Fibroblast of lung (primary cell): Measurements from ENCODE around the gene SNX5. TPM values are rescaled to one million over a fixed set of nuclear protein-coding genes. Genes with fewer than 3 reads are reported as not detected.

Source experiments
- DNase-seq, 2 donors: peaks; one replicate each; pipeline versions ENCODE4 v3.0.0 to v3.0.0-alpha.2; 2010; ENCODE audit warnings: low read depth in 2 of 2
- H2AFZ ChIP-seq: 2 replicates; pipeline ENCODE4 v1.5.1; 2012; ENCODE audit warnings: low read length, control low read depth, inconsistent platforms
- H3K27ac ChIP-seq: 2 replicates; pipeline ENCODE4 v1.5.1; 2011; ENCODE audit warnings: low read length, control low read depth; ENCODE audit not compliant: insufficient read depth
- H3K27me3 ChIP-seq: 2 replicates; pipeline ENCODE4 v1.5.1; 2011; ENCODE audit warnings: mild to moderate bottlenecking, low read length; ENCODE audit not compliant: control insufficient read depth, insufficient read depth
- H3K36me3 ChIP-seq: 2 replicates; pipeline ENCODE4 v1.5.1; 2011; ENCODE audit warnings: low read length; ENCODE audit not compliant: control insufficient read depth, insufficient read depth
- H3K4me1 ChIP-seq: 2 replicates; pipeline ENCODE4 v1.5.1; 2011; ENCODE audit warnings: low read length; ENCODE audit not compliant: control insufficient read depth, insufficient read depth; ENCODE audit errors: extremely low read depth
- H3K4me2 ChIP-seq: 2 replicates; pipeline ENCODE4 v1.5.1; 2011; ENCODE audit warnings: low read length, control low read depth; ENCODE audit not compliant: insufficient read depth; ENCODE audit errors: extremely low read depth
- H3K4me3 ChIP-seq, 4 experiments: fragments of 200-600 bp in 1 of 4; sonication (generic) in 1 of 4; replicated peaks in 1 of 4; 2 replicates each; pipeline ENCODE4 v1.5.1; 2011 to 2016; ENCODE audit warnings: low read length in 4 of 4, low read depth in 3 of 4, mild to moderate bottlenecking in 3 of 4, control low read depth in 2 of 4, inconsistent platforms in 1 of 4, mixed read lengths in 1 of 4; ENCODE audit not compliant: insufficient read depth in 1 of 4; ENCODE audit errors: control extremely low read depth in 1 of 4
- H3K79me2 ChIP-seq: 2 replicates; pipeline ENCODE4 v1.5.1; 2012; ENCODE audit warnings: mild to moderate bottlenecking, low read length, inconsistent platforms; ENCODE audit not compliant: control insufficient read depth, insufficient read depth
- H3K9ac ChIP-seq: 2 replicates; pipeline ENCODE4 v1.5.1; 2011; ENCODE audit warnings: mild to moderate bottlenecking, low read length, control low read depth; ENCODE audit not compliant: insufficient read depth
- H3K9me3 ChIP-seq: 2 replicates; pipeline ENCODE4 v1.5.1; 2012; ENCODE audit warnings: low read depth, low read length; ENCODE audit not compliant: control insufficient read depth, insufficient read depth
- H4K20me1 ChIP-seq: 2 replicates; pipeline ENCODE4 v1.5.1; 2011; ENCODE audit warnings: low read length; ENCODE audit not compliant: control insufficient read depth, insufficient read depth; ENCODE audit errors: extremely low read depth
- CTCF ChIP-seq, 2 donors: IDR thresholded peaks in 1 of 2; conservative IDR thresholded peaks in 1 of 2; 1 replicate in 1 of 2; 2 replicates in 1 of 2; pipeline ENCODE4 v1.5.1; 2011 to 2012; ENCODE audit warnings: low read length in 2 of 2, control low read depth in 1 of 2, inconsistent platforms in 1 of 2, low read depth in 1 of 2, mild to moderate bottlenecking in 1 of 2
- EZH2 ChIP-seq: IDR thresholded peaks from 2 replicates; pipeline ENCODE4 v1.5.1; 2012; ENCODE audit warnings: low read length, control low read depth, mild to moderate bottlenecking; ENCODE audit errors: missing control alignments
- polyA plus RNA-seq, 2 donors: library from polyadenylated mRNA; depleted of rRNA in 1 of 2; stranded (reverse) in 1 of 2; unstranded in 1 of 2; fragments of >200 nt; gene quantifications; 2 replicates each; pipeline ENCODE4 v1.2.1, GENCODE V29; 2011 to 2012; ENCODE audit warnings: missing spikeins in 1 of 2
- total RNA-seq: library from RNA; depleted of rRNA; stranded (reverse); fragments of >200 nt; gene quantifications from 2 replicates; pipeline ENCODE4 v1.2.1, GENCODE V29; 2014

SNX5 gene
- total and polyA plus RNA-seq, 2 donors (not counting 1 experiment from before 2014, with no cell fraction given) = 73.5 to 127 TPM

GRCh38 chr20:17948442-17948841 is 20.2 kb downstream of the SNX5 start:
- no peak for DNase-seq
- TF ChIP-seq EZH2 (no peak), CTCF (conservative IDR thresholded peaks at IDR 0.05 in 1 of 2, IDR thresholded peaks at IDR 0.05 in 1 of 2; ENCODE audit: low read depth in 1 of 2, low read length in 2 of 2) (no peak)
- H3K4me3 ChIP-seq = no peak overlapping the region
- no peak overlapping the region for H3K4me2 ChIP-seq
- H3K9me3 ChIP-seq = no peaks in the 10 kb centered on the region
- H3K79me2 ChIP-seq = peaks cover 15% of the 10 kb centered on the region
- no peaks in the 10 kb centered on the region for H4K20me1 ChIP-seq
- no peak overlapping the region for H2AFZ ChIP-seq
- no peaks in the 10 kb centered on the region for H3K27me3 ChIP-seq
- peaks cover 26% of the 10 kb centered on the region for H3K36me3 ChIP-seq
- no peak overlapping the region for H3K9ac ChIP-seq
- H3K4me1 ChIP-seq = no peaks in the 10 kb centered on the region
- H3K27ac ChIP-seq = no peak overlapping the region

GRCh38 chr20:17947474-17947815 is 21.1 kb downstream of the SNX5 start:
- Histone ChIP-seq H3K27ac (no peak overlapping the region), H3K4me2 (no peak overlapping the region), H3K4me1 (no peaks in the 10 kb centered on the region), H3K9ac (no peak overlapping the region), H3K79me2 (peaks cover 8% of the 10 kb centered on the region), H3K27me3 (no peaks in the 10 kb centered on the region), H3K4me3 (no peak overlapping the region), H2AFZ (no peak overlapping the region), H4K20me1 (no peaks in the 10 kb centered on the region), H3K9me3 (no peaks in the 10 kb centered on the region), H3K36me3 (peaks cover 31% of the 10 kb centered on the region)
- DNase-seq = no peak
- no peak for TF ChIP-seq CTCF (conservative IDR thresholded peaks at IDR 0.05 in 1 of 2, IDR thresholded peaks at IDR 0.05 in 1 of 2; ENCODE audit: low read depth in 1 of 2, low read length in 2 of 2)
- no peak for TF ChIP-seq EZH2

GRCh38 chr20:17946572-17947473 is 21.8 kb downstream of the SNX5 start:
- Histone ChIP-seq H3K27me3 (no peaks in the 10 kb centered on the region), H3K9ac (no peak overlapping the region), H3K4me2 (no peak overlapping the region), H3K4me3 (no peak overlapping the region), H3K27ac (no peak overlapping the region), H2AFZ (no peak overlapping the region), H4K20me1 (no peaks in the 10 kb centered on the region), H3K79me2 (peaks cover 7% of the 10 kb centered on the region), H3K36me3 (peaks cover 33% of the 10 kb centered on the region), H3K4me1 (no peaks in the 10 kb centered on the region), H3K9me3 (no peaks in the 10 kb centered on the region)
- DNase-seq = no peak
- TF ChIP-seq CTCF (conservative IDR thresholded peaks at IDR 0.05 in 1 of 2, IDR thresholded peaks at IDR 0.05 in 1 of 2; ENCODE audit: low read depth in 1 of 2, low read length in 2 of 2) (no peak), EZH2 (no peak)
